GM06990 (cell line): Measurements from ENCODE around the gene LLPH.

Experiments used
- DNase-seq: peaks from one replicate; pipeline ENCODE4 v3.0.0-alpha.2; 2011; ENCODE audit not compliant: insufficient read length; ENCODE audit errors: extremely low read depth
- H3K27me3 ChIP-seq: replicated peaks from 2 replicates; pipeline ENCODE4 v1.6.0; 2011; ENCODE audit warnings: low read length; ENCODE audit not compliant: control insufficient read depth, insufficient read depth
- H3K36me3 ChIP-seq: 2 replicates; pipeline ENCODE4 v1.5.1; 2011; ENCODE audit warnings: low read length; ENCODE audit not compliant: control insufficient read depth, insufficient read depth
- H3K4me3 ChIP-seq: replicated peaks from 2 replicates; pipeline ENCODE4 v1.5.1; 2011; ENCODE audit warnings: low read depth, mild to moderate bottlenecking, control low read depth, low read length
- CTCF ChIP-seq: IDR thresholded peaks from 2 replicates; pipeline ENCODE4 v1.5.1; 2011; ENCODE audit warnings: low read length, control low read depth, mild to moderate bottlenecking, inconsistent platforms; ENCODE audit not compliant: insufficient read depth, poor library complexity, severe bottlenecking

The LLPH gene

GRCh38 chr12:66085213-66085612 lies 45.3 kb downstream of the LLPH start:
- TF ChIP-seq CTCF, result no peak
- no peaks in the 10 kb centered on the region for H3K36me3 ChIP-seq
- no peak overlapping the region for H3K4me3 ChIP-seq
- DNase-seq, result no peak
- H3K27me3 ChIP-seq, result no peaks in the 10 kb centered on the region

GRCh38 chr12:66083766-66084165 lies 46.8 kb downstream of the LLPH start:
- no peak for DNase-seq
- Histone ChIP-seq H3K4me3 (no peak overlapping the region), H3K36me3 (no peaks in the 10 kb centered on the region), H3K27me3 (no peaks in the 10 kb centered on the region)
- no peak for TF ChIP-seq CTCF

- no peak for TF ChIP-seq CTCF
- no peak for DNase-seq
- Histone ChIP-seq H3K36me3 (no peaks in the 10 kb centered on the region), H3K4me3 (no peak overlapping the region), H3K27me3 (no peaks in the 10 kb centered on the region)
These were observed 47.8 kb downstream of the LLPH start for GRCh38 chr12:66082744-66083143.

- Histone ChIP-seq H3K36me3 (no peaks in the 10 kb centered on the region), H3K4me3 (no peak overlapping the region), H3K27me3 (no peaks in the 10 kb centered on the region)
- DNase-seq, result no peak
- TF ChIP-seq CTCF, result no peak
These were observed 49.8 kb downstream of the LLPH start for GRCh38 chr12:66080791-66081190.

GRCh38 chr12:66077542-66077941 lies 53.0 kb downstream of the LLPH start:
- no peak for DNase-seq
- H3K27me3 ChIP-seq, result no peaks in the 10 kb centered on the region
- no peaks in the 10 kb centered on the region for H3K36me3 ChIP-seq
- TF ChIP-seq CTCF, result no peak
- H3K4me3 ChIP-seq, result no peak overlapping the region

- Histone ChIP-seq H3K4me3 (no peak overlapping the region), H3K27me3 (no peaks in the 10 kb centered on the region), H3K36me3 (no peaks in the 10 kb centered on the region)
- TF ChIP-seq CTCF, result no peak
- DNase-seq, result no peak
These were observed 56.0 kb downstream of the LLPH start for GRCh38 chr12:66074561-66074960.
